HG03108 (cell line): Measurements from ENCODE around the gene NPAS1.
"Not testable (repeated sequence)": the region's sequence is repeated elsewhere in the genome, so short reads cannot be mapped to it uniquely, and the experiment has no call there.

Experiments used
- ATAC-seq: cut with Tn5 transposase; IDR thresholded peaks from one replicate; pipeline ENCODE4 v1.9.1; 2021; ENCODE audit warnings: moderate library complexity; ENCODE audit not compliant: unreplicated experiment

The NPAS1 gene

DNA sequence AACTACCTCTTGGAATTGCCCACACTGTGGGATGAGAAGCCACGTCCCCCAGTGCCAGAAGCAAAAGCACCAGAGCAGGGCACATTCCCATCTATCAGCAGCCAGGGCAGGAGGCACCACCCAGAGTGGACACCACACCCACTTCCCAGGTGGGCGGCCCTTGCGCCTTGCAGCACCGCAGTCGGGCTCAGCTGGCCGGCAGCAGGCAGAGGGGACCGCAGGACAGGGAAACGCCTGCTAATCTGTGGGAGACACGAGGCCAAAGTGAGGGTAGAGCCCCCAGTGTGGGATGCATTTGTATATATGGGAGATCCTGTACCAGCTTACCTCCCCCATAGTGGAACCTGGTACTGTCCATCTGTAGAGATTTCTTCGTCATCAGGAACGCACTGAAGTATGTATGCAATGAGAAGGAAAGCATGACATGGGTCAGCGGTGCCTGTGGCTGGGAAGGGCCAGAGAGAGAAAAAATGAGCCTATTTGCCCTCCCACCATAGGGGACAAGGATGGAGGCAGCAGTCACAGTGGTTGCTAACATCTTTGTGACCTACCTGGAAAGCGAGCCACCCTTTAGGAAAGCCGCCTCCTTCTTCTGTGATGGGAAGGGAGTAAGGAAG is 30.9 kb upstream of the NPAS1 start:
- ATAC-seq = no peak

DNA sequence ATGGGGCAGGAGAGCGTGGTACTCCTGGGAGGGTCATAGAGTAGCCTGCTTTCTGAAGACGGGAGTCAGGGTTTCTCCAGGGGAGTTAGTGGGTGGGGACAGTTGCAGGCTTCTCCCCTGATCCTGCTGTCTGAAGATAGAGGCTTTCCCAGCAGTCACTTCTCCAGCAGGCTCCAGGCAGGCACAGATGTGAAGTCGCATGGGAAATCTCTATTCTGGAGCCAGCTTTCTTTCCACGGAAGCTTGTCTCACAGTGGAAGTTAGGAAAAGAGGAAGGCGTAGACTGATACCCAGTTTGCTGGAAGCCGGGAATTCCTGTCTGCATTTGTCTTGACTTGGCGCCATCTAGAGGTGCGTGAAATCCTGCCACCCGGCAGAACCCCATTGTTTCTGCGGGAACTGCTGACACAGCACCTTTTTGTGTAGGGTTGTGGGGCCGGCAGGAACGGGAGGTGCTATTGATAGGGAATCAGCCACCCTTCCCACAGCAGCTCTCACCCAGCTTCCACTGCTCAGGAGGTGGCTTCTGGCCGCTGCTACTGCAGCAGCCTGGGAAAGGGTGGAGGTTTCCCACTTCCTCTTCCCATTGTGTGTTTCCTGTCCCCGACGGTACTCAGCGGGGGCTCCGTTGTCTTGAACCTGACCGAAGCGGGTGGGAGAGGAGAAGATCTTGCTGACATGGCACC is 28.5 kb upstream of the NPAS1 start:
- no peak for ATAC-seq

DNA sequence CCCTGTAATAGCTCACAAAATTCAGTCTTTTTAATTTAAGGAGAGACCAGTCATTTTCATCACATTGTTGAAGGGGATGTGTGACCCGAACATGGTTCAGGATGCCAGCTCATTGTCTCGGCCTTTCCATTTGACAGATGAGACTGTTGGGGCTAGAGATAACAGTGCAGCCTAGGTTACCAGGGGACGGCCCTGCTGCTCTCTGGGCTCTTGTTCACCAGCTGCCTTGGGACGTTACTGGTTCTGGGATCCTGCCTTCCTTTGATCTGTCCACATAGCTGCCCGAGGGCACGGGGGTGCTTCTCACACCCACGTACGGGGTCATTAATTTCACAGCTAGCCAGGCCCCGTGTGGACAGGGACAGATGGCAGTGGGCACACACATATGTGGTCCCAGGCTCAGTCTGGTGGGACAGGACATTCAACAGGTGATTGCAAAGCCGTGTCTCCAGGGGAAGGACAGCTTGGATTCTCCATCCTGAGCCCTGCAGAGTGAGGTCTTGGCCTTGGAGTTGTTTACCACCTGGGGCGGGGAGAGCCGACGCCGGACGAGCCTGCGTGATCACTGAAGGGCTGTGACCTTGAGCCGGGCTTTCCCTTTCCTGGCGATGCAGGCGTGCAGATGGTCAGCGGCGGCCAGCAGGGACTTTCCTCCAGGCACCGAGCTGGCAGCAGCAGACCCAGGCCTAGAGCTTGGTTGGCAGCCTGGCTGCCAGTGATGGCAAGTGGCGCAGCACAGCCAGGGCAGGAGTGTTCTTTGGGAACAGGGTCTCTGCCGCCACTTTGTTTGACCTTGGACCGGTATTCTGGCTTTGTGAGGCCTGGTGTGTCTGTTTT is 26.7 kb upstream of the NPAS1 start:
- no peak for ATAC-seq

DNA sequence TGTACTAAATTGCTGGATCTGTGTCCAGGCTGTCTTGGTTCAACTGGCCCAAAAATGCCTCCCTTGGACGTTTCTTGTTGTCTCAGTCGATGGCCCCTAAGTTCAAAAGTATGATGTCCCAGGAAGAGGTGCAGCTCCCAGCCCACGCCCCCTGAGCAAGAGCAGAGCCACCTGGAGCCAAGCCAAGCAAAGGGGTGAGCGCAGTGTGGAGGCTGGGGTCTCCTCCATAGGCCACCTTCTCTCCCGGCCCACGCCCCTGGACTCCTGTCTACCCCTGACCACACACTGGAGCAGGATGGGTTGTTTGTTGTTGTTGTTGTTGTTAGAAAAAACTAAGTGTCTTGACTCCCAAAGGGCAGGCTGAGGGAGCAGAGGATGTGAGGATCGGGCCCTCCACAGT is 26.0 kb upstream of the NPAS1 start:
- no peak for ATAC-seq

DNA sequence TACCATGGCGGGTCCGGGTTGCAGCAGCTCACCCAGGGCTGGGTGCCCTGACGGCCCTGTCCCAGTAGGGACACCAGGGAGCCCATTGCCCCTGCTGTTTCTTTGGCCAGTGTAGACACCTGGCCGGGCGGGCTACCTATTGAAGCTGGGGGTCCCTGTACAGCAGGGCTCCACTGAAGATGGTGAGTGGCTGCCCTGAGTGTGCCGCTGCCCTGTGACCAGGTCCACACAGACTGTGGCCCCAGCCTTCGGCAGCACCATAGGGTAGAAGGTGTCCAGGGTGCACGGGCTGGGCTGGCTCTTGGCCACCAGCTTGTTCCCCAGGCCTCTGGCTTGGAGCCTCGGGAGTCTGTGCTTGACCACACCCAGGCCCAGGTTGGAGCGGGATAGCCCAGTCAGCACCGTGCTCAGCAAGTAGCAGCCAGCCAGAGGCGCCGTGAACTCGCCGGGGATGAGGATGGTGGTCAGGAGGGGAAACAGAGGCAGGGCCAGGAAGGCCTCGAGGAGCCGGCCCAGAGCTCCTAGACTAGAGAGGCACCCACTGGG is 25.4 kb upstream of the NPAS1 start:
- no peak for ATAC-seq

DNA sequence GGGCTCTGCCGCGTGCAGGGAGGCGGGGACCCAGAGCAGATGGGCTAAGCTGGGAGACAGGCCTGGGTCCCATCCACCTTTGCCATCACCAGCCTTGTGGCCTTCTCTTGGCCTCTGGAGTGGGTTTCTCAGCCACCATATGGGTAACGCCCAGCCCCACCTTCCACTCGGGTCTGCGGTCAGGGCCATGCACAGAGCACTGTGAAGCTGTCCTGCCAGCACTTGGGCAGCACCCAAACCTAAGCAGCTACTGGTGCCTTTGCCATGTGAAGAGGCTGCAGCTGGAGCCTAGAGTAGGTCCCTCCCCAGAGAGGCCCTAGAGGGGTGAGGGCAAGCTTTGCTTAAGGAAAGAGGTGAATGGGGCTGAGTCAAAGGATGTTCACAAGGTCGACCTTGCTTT is 24.1 kb upstream of the NPAS1 start:
- ATAC-seq = no peak

DNA sequence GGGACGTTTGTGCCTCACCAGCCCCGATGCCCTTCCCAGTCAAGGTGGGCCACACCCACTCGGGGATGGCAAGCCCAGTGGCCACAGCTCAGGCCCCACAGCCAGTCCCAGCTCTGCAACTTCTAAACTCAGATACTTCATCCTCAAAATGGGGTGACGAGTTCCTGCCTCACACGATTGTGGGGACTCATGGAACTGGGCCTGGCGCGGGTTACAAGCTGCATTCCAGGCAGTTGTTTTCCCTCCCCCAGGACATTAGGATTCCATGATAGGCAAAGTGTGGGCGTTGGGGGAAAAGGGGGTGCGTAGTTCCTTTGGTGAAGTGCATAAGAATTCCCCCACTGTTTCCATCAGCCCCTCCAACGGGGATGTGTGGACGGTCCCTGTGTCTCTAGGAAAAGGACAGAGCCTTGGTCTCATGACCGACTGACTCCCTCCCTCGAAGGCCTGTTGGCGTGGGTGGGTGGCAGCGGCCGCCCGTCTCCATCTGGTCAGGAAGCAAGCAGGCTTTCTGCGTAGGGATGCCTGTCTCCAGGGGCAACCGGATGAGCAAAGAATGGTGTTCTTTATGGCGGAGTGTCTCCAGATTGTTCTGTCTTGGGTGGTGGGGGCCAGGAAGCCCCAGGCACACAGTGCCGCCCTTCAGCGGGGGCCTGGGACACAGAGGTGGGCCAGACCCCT is 21.1 kb upstream of the NPAS1 start:
- no peak for ATAC-seq

DNA sequence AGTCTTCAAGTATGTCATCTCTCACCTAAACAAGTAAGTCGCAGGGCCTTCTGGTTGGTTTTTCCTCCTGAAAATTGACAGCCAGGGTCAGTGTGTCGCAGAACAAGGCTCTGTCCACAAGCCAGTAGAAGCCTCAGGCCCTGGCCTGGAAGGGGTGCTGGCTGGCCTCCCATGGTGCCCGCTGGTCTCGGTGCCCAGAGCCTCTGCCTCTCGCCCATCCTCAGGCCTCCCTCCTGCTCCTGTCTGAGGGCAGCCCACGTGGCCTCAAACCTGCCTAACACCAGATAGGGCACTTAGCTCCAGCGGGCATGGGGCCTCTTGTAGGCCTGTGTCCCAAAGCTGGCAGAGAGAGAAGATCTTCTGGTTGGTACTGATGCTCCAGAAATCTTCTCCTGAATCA is 20.3 kb upstream of the NPAS1 start:
- ATAC-seq = no peak

DNA sequence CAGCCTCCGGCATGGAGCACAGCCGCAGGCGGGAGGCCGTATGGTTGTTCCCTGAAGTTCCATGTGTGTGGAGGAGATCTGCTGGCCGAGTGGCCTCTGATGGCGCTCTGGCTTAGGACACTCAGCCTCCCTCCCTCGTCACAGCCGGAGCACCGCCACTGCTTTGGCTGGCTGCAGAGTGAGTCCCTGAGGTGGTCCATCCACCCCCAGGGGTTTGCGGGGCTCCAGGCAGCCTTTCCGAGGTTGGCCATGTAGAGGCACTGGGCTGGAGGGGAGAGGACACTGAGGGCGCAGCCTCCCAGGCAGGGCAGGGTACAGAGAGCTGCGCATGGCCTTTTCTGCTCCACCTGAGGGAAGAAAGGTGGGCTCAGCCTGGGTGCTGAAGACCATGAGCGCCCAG is 19.8 kb upstream of the NPAS1 start:
- no peak for ATAC-seq

DNA sequence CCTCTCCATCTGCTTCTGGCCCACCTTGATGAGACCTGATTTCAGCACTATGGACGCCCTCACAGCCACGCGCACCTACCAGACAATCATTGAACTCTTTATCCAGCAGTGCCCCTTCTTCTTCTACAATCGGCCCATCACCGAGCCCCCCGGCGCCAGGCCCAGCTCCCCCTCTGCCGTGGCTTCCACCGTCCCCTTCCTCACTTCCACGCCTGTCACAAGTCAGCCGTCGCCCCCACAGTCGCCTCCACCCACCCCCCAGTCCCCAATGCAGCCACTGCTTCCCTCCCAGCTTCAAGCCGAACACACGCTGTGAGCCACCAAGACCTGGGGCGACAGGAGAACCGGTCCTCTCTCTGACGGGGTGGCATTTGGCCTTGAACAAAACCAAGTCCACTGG is 19.3 kb upstream of the NPAS1 start:
- no peak for ATAC-seq

DNA sequence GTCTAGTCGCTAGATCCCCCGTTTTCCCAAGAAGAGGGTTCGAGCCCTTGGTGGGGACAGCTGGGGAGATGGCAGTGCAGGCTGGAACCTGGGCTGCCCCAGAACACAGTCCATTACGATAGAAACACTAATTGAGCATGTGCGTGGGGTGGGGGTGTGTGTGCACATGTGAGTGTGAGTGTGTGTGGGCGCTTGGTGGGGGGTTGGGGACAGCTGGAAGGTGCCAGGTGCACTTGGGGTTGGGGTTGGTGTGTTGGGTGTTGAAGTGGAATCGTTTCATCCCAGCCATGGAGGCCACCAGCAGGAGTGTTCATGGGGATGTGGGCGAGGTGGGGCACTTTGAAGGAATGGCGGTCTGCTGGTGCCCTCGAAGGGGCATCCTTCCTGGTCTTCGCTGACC is 18.1 kb upstream of the NPAS1 start:
- ATAC-seq = no peak

DNA sequence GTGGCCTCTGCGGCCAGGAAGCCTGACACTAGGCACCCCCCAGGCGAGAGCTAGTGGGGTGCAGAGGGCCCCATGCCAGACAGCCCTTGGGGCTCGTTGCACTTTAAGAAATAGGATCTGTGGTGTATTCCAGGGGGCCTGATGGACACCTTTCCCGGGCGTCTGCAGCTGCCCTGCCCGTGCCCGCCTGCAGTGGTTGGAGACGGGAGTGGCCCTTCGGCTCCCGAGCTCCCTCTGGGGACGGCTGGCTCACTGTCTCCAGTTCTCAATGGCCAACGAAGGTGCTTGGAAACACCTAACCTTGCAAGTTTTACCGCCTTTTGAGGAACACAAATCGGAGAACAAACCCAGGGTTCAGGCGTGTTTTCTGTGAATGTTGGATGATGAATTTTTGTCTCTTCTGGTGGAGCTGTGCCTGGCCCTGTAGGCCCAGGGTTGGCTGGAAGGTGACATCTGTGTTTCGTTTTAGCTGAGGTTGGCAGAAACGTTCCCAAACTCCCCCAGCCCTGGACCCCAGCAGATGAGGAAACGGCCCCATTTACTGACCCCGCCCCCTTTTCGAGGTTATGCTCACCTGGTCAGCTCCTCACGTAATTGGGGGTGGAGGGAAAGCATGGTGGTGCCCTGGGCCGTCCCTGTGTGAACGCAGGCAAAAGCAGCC is 17.4 kb upstream of the NPAS1 start:
- ATAC-seq = no peak

DNA sequence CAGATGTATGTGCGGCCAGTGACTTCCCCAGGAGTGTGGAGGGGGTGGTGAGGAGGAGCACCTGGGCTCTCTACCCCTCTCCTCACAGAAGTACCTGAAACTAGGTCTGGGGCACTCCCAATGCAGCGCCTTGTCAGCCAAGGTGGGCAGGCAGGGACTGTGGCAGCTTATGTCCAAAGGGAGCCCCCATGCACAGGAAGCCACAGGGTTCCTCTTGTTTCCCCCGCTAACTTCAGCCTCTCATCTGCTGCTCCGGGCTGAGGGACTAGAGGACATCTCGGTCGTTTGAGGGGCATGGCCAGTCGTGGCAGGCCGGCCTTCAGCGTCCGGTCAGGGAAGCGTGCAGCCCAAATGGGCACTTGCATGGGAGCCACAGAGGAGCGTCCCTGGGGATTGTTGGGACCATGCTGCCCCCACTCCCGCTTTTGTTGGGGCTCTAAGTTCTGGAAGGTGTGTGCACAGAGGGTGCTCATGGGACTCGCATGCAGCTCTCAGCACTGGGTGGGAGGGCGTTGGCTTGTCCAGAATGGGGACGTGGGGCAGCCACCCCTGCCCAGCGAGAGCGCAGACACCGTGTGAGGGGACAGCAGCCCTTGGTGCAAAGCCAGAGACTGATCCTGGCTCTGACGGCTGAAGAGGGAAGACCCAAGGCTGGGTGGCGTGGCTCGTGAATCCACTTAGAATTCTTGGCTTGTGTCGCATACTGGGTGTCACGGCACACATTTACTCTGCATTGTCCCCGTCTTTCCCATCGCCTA is 16.6 kb upstream of the NPAS1 start:
- ATAC-seq = no peak

DNA sequence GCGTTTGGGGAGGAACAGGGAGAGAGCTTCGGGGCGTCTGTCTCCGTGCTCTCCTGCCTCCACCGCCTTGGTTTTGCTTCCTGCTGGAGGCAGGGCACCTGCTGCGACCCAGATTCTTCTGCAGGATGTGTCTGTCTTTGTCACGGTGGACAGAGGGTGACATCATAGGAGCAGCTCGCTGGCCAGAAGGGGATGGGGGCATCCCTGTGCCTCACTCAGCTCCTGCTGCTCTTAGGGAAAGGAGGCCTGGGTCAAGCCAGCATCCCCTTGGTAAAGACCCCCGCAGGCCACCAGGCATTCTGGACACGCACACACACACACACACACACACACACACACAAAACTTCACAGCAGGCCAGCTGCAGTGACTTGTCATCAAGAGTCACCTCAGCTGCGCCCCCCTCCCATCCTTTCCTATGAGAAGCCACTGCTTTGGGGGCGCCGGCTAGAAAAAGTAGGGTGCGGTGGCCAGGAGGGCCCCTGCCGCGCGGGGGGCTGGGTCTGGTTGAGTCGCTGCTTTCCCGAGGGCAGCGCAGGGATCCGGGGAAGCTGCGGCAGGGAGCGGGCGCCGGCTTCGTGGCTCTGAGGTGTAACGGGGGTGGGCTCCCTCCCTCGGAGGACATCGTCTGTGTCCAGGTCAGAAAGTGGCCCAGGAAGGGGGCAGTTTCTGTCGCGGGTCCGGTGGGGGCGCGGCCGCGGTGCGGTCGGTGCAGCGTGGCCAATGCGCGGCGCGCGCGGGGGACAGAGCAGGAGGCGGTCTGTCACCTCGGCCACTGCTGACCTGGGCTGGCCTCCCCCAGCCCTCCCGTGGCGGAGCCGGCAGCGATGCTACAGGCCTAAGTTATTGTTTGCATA is 15.8 kb upstream of the NPAS1 start:
- no peak for ATAC-seq

DNA sequence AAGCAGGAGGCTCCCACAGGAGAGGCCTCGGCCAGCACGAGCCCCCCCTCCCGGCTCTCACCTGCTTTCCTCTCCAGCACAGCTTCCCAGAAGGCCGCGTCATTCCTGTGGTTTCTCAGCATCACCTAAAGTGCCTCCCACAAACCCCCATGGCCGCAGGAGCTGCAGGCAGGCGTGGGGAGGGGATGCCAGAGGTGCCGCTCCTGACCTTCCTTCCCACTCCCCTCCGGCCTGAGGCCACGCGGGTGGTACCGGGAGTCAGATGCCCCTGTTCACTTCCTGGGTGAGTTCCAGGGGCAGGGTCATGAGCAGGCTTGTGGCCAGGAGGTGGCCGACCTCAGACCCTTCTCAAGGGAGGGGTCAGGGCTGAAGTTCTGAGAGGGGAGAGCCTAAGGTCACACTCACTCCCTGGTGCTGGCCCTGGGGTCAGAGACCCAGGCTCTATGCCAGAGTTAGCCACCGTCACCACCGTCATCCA is 14.4 kb upstream of the NPAS1 start:
- no peak for ATAC-seq

DNA sequence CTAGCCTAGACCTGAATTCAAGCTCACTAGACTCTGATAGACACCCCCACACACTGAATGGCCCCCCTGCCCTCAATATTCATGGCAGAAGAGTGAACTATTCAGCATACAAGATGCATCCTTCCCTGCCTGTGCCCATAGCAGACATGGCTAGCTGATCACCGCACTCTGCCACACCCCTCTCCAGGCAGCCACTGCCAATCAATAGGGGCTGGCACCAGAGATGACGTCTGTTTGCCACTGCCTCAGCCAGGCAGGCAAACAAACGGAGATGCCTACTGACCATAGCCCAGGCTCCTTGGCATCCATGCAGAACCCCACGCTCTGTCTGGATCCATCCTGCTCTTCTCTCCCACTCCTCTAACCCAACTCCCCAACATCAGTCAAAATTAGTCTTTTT is 13.8 kb upstream of the NPAS1 start:
- ATAC-seq = no peak

DNA sequence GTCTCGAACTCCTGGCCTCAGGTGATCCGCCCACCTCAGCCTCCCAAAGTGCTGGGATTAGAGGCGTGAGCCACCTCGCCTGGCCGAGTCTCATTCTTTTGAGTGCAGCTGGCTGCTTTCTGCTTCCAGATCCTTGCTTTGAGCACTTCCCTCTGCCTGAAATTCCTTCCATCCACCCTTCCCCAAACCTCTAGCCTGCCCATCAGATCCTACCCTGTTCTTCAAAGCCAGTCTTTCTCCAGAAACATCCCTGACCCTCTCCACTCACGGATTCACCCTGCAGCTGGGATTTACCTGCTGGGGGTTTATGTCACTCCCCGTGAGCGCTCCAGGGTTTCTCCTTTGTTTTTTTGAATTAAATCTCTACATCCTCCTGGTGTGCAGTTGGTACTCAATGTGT is 13.1 kb upstream of the NPAS1 start:
- ATAC-seq = no peak

DNA sequence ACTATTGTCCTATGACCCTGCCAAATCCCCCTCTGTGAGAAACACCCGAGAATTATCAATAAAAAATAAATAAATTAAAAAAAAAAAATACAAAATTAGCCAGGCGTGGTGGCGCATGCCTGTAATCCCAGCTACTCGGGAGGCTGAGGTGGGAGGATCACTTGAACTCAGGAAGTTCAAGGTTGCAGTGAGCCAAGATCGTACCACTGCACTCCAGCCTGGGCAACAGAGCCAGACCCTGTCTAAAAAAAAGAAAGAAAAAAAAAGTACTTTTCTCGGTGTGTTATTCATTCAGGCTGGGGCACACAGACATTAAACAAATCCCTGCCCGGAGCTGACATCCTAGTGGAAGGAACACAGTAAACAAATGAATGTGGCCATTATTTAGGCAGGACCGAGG is 9.1 kb upstream of the NPAS1 start:
- not testable (repeated sequence) for ATAC-seq

DNA sequence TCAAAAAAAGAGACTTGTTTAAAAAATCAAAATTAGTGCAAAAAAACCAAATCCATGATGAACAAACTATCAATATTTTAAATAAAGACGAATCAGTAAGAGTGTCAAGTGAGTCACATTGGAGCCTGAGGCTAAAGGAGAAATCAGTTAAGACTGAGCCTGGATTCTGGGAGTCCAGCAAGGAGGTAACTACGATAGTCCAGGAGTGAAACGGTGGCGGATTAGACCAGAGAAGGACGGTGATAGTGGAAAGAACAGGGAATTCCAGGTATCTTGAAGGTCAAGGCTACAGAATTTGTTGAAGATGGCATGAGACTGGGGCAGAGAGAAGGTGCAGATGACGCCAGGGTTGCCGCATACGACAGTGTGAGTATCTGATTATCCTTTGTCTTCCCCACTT is 7.0 kb upstream of the NPAS1 start:
- ATAC-seq = no peak
